A549 (cell line): ENCODE data around the gene LATS2.

Source experiments
- CTCF ChIP-seq: fragments of >200 bp; sonication (Bioruptor Twin); formaldehyde crosslinking; IDR thresholded peaks from 3 replicates; pipeline ENCODE4 v1.5.1; 2016
- JUNB ChIP-seq: fragments of >200 bp; sonication (Bioruptor Twin); formaldehyde crosslinking; IDR thresholded peaks from 2 replicates; pipeline ENCODE4 v1.6.1; 2016
- KDM1A ChIP-seq: fragments of 200-600 bp; sonication (generic); IDR thresholded peaks from 2 replicates; pipeline ENCODE4 v1.6.1; 2016; ENCODE audit warnings: low read depth, mild to moderate bottlenecking
- KDM5A ChIP-seq: fragments of 200-600 bp; sonication (generic); IDR thresholded peaks from 2 replicates; pipeline ENCODE4 v1.6.1; 2016; ENCODE audit warnings: antibody characterized with exemption, mild to moderate bottlenecking
- MAFK ChIP-seq: fragments of 450-650 bp; IDR thresholded peaks from 2 replicates; pipeline ENCODE4 v1.6.1; 2014; ENCODE audit not compliant: partially characterized antibody
- POLR2A ChIP-seq: IDR thresholded peaks from 2 replicates; pipeline ENCODE4 v1.6.1; 2012; ENCODE audit warnings: mild to moderate bottlenecking, low read length
- RCOR1 ChIP-seq: fragments of 150-350 bp; IDR thresholded peaks from 2 replicates; pipeline ENCODE4 v1.6.1; 2014; ENCODE audit warnings: antibody characterized with exemption, low read length, low read depth
- REST ChIP-seq: fragments of 200-600 bp; sonication (generic); IDR thresholded peaks from 2 replicates; pipeline ENCODE4 v1.6.1; 2016; ENCODE audit warnings: antibody characterized with exemption, mild to moderate bottlenecking, moderate library complexity
- RNF2 ChIP-seq: fragments of 200-600 bp; sonication (generic); IDR thresholded peaks from 2 replicates; pipeline ENCODE4 v1.6.1; 2016; ENCODE audit warnings: low read depth, mild to moderate bottlenecking, antibody characterized with exemption, moderate library complexity, borderline replicate concordance
- SREBF2 ChIP-seq: fragments of 450-650 bp; IDR thresholded peaks from 2 replicates; pipeline ENCODE4 v1.6.1; 2014; ENCODE audit warnings: mild to moderate bottlenecking, moderate library complexity
- ZC3H11A ChIP-seq: fragments of 450-650 bp; IDR thresholded peaks from 2 replicates; pipeline ENCODE4 v1.6.1; 2014; ENCODE audit warnings: antibody characterized with exemption, mild to moderate bottlenecking

- TF ChIP-seq RCOR1 (no peak), CTCF (no peak), JUNB (no peak), POLR2A (no peak), MAFK (no peak), KDM5A (no peak), ZC3H11A (no peak), KDM1A (no peak), SREBF2 (no peak), REST (no peak), RNF2 (no peak)
Measured at GRCh38 chr13:20987599-20987998, 73.8 kb downstream of the LATS2 start.
